HepG2 (cell line): ENCODE measurements around the gene THOC6. TPM values are rescaled to one million over a fixed set of nuclear protein-coding genes. Genes with fewer than 3 reads are reported as not detected.

Experiments
- AGO1 ChIP-seq: fragments of 200-400 bp; formaldehyde crosslinking; IDR thresholded peaks from 2 replicates; pipeline ENCODE4 v1.6.1; 2017; ENCODE audit warnings: mild to moderate bottlenecking, low read depth, low read length, moderate library complexity; ENCODE audit not compliant: poor library complexity, severe bottlenecking
- ELF3 ChIP-seq: IDR thresholded peaks from 2 replicates; pipeline ENCODE4 v1.6.1; 2016; ENCODE audit warnings: missing genetic modification reagents, missing compliant biosample characterization
- EZH2 ChIP-seq: conservative IDR thresholded peaks from 2 replicates; pipeline ENCODE4 v1.6.1; 2012; ENCODE audit warnings: mild to moderate bottlenecking, low read depth, low read length, moderate library complexity
- KIAA2018 ChIP-seq: sonication (generic); formaldehyde crosslinking; IDR thresholded peaks from 2 replicates; pipeline ENCODE4 v1.5.0; 2020; ENCODE audit warnings: mild to moderate bottlenecking, missing genetic modification reagents, borderline replicate concordance
- MTERF4 ChIP-seq: sonication (generic); formaldehyde crosslinking; IDR thresholded peaks from 2 replicates; pipeline ENCODE4 v1.8.0; 2023; ENCODE audit warnings: mild to moderate bottlenecking, missing genetic modification reagents
- POGK ChIP-seq: sonication (generic); formaldehyde crosslinking; conservative IDR thresholded peaks from 2 replicates; pipeline ENCODE4 v1.8.0; 2022; ENCODE audit warnings: mild to moderate bottlenecking, moderate library complexity, missing genetic modification reagents
- RORA ChIP-seq: sonication (generic); formaldehyde crosslinking; IDR thresholded peaks from 2 replicates; pipeline ENCODE4 v1.5.0; 2020; ENCODE audit warnings: mild to moderate bottlenecking, missing genetic modification reagents, moderate library complexity
- SNAI1 ChIP-seq: sonication (generic); formaldehyde crosslinking; IDR thresholded peaks from 2 replicates; pipeline ENCODE4 v1.5.0; 2020; ENCODE audit warnings: mild to moderate bottlenecking, missing genetic modification reagents, borderline replicate concordance
- TFE3 ChIP-seq: IDR thresholded peaks from 2 replicates; pipeline ENCODE4 v1.6.1; 2016
- ZNF10 ChIP-seq: sonication (generic); formaldehyde crosslinking; IDR thresholded peaks from 2 replicates; pipeline ENCODE4 v1.4.0; 2020; ENCODE audit warnings: mild to moderate bottlenecking, low read depth, missing genetic modification reagents, borderline replicate concordance
- ZNF234 ChIP-seq: sonication (generic); formaldehyde crosslinking; conservative IDR thresholded peaks from 2 replicates; pipeline ENCODE4 v1.5.1; 2020; ENCODE audit warnings: mild to moderate bottlenecking, missing genetic modification reagents
- ZNF644 ChIP-seq: IDR thresholded peaks from 2 replicates; pipeline ENCODE4 v1.6.1; 2016; ENCODE audit warnings: low read depth
- ZSCAN25 ChIP-seq: sonication (generic); formaldehyde crosslinking; IDR thresholded peaks from 2 replicates; pipeline ENCODE4 v1.8.0; 2022; ENCODE audit warnings: mild to moderate bottlenecking, missing genetic modification reagents
- polyA plus RNA-seq, 8 experiments: library from polyadenylated mRNA; depleted of rRNA in 3 of 8; stranded (reverse) in 7 of 8; unstranded in 1 of 8; fragments of >200 nt; fragmentation: Illumina TruSeq in 4 of 8; extraction: Trizol in 4 of 8; gene quantifications; 2 replicates each; pipeline versions ENCODE4 v1.2.1 to v1.2.3, GENCODE V29; 2011 to 2016; ENCODE audit warnings: low read depth in 4 of 8, missing spikeins in 1 of 8, mixed read lengths in 1 of 8; ENCODE audit not compliant: insufficient read depth in 1 of 8
- total RNA-seq, 5 experiments: library from RNA; depleted of rRNA; stranded (reverse); fragments of >200 nt; fragmentation: Illumina TruSeq; extraction: Trizol; gene quantifications; 2 replicates each; pipeline ENCODE4 v1.2.3, GENCODE V29; 2016; ENCODE audit warnings: low read depth in 1 of 5

Gene THOC6
- total and polyA plus RNA-seq, 2 of the 13 experiments (the other 11 are each of a cell fraction or from before 2014, with no cell fraction given), result 32.1 to 37.0 TPM

GRCh38 chr16:3059723-3060242 is 35.9 kb downstream of the THOC6 start (continued):
- TF ChIP-seq MTERF4 (CRISPR knock-in tag) (no peak), EZH2 (no peak), KIAA2018 (no peak), TFE3 (CRISPR knock-in tag) (no peak), ELF3 (no peak), SNAI1 (CRISPR knock-in tag) (no peak), ZNF644 (CRISPR knock-in tag) (no peak), ZSCAN25 (no peak), ZNF234 (CRISPR knock-in tag) (no peak), AGO1 (no peak), POGK (CRISPR knock-in tag) (no peak), RORA (no peak), ZNF10 (CRISPR knock-in tag) (no peak)
